ENCODE results near the gene SH3BP1.

SH3BP1 gene

DNA sequence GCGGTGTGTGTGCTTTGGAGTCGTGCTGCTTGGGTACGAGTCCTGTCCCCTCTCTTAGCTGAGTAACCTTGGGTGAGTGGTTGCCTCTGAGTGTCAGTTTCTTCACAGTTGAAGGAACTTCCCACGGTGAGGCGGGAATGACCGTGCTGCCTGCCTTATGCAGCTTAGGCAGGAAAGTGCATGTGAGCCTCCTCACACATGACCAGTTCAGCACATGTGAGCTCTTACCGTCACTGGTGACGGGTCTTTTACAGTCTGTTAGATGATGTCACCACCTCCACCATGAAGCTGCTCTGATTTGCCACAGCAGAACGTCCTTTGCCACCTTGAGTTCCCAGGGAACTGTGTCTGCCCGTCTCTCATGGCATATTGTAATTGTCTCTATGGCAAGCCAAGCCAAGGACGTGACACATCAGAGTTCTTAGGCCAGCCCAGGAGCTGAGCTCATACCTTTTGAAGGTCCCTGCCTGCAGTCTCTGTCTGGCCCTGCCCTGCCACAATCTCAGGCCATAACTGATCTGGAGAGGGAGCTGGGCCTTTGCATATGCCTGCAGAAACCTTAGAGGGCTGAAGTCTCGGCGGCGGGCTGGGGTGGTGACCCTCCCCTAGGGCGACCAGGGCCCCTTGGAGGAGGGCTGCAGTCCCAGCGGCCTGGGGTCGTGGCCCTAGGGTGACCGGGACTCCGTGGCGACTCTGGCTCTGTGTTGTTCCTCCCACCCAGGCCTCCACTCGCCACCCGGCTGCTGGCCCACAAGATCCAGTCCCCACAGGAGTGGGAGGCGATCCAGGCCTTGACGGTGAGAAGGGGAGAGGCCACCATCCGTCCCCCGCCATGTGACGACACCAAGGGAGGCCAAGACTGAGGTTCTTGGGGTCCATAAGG lies 23.0 kb upstream of the SH3BP1 start:
- no peak for DNase-seq

DNA sequence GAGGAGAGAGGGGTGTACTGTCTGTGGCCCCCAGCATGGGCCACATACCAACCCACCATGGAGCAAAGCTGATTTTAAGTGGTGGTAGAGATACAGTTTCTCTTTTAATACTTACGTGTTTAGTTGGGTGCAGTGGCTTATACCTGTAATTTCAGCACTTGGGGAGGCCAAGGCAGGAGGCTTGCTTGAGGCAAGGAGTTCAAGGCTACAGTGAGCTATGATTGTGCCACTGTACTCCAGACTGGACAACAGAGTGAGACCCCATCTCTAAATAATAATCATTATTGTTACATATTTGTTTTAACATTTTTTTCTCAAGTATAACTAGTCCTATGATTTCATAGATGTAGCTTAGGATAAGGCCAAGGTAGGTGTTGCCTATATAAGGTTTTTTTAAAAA lies 22.0 kb upstream of the SH3BP1 start:
- no peak for DNase-seq

DNA sequence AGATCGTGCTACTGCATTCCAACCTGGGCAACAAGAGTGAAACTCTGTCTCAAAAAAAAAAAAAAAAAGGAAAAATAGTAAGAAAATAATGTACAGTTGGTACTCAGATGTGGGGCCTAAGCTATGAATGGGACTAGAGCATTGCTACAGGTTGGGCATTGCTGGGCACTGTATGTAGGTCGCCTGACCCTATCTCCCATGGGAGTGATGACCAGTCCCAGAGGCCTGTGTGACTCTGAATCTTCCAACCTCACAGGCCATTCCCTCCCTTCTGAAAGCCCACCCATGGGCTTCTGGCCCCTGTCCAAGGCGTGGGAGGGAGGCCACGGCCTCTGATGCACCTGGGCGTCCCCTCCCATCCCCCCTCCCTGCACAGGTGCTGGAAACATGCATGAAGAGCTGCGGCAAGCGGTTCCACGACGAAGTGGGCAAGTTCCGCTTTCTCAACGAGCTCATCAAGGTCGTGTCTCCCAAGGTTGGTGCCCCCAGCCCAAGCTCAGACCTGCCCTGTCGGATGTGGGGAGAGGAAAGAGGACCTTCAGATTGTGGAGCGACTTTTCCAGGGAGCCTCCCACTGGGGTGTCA lies 21.3 kb upstream of the SH3BP1 start:
- DNase-seq, result no peak

DNA sequence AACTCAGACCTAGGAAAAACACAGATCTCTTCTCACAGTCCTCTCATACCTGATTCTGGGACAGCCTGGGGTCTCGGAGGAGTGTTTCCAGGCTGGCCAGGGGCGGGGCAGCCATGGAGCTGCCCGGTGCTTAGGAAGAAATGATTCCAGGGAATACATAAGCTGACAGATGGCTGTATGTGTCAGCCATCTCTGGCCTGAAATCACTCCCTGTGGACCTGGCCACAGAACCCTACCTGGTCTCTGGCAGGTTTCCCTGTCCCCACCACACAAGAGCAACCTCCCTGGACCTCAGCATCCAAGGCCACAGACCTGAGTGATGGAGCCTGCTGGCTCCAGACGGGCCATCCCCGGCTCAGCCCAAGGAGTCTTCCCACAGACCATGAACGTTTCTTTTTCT lies 20.8 kb upstream of the SH3BP1 start:
- DNase-seq, result no peak

DNA sequence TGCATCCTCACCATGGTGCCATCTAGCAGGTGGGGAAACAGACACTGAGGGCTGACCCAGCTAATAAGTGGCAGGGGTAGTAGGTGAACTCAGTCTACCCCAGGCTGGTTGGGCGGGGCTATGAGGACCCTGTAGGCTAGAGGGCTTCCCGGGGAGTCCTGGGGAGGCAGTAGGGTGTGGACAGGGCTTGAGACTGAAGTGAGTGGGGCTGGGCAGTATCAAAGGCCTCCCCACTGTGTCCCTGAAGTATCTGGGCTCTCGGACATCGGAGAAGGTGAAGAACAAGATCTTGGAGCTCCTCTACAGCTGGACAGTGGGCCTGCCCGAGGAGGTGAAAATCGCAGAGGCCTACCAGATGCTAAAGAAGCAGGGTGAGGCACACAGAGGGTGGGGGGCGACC lies 19.5 kb upstream of the SH3BP1 start:
- no peak for DNase-seq

DNA sequence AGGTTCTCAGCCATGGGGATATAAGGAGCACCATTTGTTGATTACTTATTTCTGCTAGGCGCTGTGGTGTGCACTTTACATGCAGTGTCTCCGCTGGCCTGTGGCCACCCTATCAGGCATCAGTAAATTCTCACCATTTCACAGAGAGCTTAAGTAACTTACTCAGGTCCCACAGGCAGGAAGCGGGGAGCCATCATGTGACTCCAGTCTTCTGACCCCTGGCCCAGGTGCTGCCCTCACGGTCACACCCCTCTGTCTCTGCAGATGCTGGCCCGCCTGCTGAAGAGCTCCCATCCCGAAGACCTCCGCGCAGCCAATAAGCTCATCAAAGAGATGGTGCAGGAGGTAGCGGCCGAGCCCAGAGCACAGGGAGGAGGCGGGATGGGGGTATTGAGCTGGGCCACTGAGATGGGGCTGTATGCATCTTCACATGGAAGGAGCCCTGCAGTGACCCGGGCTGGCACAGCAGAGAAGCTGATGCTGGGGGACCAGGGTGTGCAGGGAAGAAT lies 18.1 kb upstream of the SH3BP1 start:
- DNase-seq, result no peak

DNA sequence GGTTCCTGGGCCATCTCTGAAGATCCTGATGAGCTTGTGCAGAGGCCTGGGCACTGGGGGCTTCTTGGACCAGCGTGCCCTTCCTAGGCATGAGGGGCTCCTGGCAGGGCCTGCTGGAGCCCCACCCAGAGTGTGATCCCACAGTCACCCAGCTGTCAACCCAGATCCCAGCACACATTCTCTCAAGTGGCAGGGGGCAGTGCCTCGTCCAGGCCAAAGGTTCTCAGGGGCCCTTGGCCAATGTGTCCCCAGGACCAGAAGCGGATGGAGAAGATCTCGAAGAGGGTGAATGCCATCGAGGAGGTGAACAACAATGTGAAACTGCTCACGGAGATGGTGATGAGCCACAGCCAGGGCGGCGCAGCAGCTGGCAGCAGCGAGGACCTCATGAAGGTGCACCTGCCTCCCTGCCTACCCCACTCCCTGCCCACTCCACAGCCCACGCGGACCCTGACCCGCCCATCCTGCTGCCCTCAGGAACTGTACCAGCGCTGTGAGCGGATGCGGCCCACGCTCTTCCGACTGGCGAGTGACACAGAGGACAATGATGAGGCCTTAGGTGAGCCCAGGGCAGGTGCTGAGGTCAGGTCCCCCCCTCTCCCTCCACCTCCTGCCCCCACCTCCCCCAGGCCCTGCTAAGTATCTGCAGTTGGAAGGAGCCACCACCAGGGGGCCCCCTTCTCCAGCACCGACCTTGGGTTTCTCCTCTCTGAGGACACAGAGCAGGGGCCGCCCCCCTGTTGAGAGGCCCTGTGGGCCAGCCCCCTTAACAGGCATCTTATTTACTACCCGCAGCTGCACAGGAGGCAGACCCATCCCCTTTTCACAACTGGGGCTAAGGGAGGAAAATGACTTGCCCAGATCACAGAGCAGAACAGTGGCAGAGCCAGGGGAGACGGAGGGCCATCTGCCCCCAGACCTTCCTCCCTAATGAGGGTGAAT lies 16.1 kb upstream of the SH3BP1 start:
- peak; percentile 76 to 85 for DNase-seq

DNA sequence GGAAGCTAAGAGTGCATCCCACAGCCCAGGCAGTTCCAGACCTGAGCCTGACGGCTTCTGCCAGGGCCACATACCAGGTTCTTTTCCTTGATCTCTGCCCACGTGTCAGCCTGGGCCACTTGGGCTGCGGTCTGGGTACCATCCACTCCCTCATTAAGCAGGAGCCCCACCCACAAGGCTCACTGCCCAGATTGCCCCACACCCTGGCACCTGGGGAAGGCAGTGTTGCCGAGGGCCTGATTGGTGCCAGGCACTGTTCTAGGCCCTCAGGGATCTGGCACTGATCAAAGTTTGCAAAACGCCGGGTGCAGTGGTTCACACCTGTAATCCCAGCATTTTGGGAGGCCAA lies 15.5 kb upstream of the SH3BP1 start:
- no peak for DNase-seq

DNA sequence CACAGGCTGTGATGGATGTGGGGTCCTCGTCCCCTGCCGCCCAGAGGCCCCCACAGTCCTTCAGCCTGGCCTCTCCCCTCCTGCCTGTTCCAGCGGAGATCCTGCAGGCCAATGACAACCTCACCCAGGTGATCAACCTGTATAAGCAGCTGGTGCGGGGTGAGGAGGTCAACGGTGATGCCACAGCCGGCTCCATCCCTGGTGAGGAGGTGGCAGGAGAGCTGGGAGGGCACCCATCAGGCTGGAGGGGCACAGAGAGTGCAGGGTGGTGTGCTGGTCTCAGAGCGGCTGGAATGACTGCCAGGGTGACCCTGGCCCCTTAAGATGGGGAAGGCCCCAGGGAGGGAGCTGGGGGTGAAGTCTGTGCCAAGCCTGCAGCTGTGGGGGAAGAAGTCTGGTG lies 14.6 kb upstream of the SH3BP1 start:
- no peak for DNase-seq

DNA sequence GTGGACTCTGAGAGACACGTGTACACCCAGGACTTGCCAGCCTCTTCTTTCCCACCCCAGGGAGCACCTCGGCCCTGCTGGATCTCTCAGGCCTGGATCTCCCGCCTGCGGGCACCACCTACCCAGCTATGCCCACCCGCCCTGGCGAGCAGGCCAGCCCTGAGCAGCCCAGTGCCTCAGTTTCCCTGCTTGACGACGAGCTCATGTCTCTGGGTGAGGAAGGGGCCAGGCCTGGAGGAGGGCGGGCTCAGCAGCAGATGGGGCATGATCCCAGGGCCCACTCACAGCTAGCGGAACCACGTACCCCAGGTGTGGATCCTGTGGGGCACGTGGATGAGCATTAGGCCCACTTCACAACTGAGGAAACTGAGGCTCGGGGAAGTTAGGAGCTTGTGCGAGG lies 13.7 kb upstream of the SH3BP1 start:
- DNase-seq, result no peak

DNA sequence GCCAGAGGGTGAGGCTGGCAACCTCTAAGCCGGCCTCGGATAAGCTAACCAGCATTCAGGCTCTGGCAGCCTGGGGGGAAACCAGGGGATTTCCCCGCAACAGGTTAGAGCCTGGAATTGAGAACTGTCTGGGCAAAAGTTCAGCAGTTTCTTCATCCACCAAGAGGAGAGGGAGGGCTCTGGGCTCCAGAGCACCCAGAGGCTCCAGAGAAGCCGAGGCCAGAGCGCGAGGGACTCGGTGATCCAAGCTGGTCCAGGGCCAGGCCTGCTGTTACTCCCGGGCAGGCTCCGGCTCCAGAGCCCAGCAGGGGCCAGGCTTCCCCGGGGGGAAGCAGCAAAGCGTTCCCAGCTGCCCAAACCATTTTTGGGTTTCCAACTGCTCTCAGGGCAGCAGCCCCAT lies 13.3 kb upstream of the SH3BP1 start:
- DNase-seq, result no peak

DNA sequence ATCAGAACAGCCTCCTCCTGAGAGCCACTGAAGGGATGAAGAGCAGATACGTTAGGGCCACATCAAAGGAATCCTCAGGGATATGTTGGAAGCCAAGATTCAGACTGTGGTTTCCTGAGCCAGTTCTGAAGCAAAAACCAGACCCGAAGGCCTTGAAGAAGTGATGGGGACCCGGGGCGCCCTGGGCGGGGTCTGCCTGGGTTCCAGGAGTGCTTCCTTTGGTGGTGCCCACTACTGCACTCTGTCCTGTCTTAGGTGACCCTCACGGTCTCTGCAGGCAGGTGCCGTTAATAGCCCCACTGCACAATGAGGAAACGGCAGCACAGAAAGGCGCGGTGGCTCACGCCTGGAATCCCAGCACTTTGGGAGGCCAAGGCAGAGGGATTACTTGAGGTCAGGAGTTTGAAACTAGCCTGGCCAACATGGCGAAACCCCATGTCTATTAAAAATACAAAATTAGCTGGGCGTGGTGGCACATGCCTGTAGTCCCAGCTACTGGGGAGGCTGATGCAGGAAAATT lies 12.9 kb upstream of the SH3BP1 start:
- DNase-seq, result no peak

DNA sequence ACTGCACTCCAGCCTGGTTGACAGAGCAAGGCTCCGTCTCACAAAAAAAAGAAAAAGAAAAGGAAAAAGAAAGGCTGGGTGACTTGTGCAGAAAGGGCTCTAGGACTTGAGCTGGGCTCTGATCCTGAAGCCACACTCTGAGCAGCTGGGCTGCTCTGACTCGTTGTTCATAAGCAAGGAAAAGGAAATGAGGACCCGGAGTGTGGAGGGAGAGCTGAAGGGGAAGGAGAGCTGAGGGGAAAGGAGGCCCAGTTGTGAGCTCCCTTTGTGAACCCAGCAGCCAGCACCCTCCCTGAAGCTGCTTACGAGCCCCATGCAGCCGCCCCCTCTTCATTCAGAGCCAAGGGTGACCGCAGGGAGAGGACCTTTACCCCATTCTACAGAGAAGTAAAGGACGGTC lies 12.3 kb upstream of the SH3BP1 start:
- no peak for DNase-seq

DNA sequence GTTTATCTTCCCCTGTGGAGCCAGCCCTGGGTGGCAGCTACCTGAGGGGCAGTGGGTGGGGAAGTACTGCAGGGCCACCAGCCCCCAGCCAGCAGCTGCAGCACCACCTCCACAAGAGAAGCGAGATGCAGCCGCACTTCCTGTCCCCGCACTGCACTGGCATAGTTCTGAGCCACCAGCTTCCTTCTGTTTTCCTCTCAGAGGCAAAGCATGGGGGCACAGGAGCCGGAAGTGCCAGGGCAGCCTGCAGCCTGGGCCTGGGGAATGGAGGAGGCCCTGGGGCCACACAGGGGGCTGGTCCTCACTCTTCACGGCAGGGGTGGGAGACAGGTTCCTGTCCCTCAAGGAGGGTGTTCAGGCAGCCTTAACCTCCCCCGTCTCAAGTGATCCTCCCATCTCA lies 11.9 kb upstream of the SH3BP1 start:
- peak; percentile 54 to 67 for DNase-seq

DNA sequence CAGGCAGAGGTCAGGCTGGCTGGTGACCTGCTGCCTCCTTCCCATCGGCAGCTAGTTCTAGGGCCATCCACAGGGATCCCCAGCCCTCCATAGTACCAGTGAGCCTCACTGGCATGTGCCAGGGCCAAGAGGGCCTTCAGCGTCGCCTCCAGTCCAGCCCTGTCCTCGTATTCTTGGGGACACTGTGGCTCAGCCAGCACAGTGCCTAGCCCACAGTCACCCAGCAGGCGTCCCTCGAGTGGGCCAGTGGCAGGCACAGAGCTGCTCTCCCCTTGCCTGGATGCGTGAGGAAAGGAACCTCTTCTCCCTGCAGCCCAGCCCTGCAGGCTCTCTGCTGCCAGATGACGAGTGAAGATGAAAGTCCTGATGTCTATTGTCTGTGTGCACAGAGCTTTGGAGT lies 10.6 kb upstream of the SH3BP1 start:
- no peak for DNase-seq

DNA sequence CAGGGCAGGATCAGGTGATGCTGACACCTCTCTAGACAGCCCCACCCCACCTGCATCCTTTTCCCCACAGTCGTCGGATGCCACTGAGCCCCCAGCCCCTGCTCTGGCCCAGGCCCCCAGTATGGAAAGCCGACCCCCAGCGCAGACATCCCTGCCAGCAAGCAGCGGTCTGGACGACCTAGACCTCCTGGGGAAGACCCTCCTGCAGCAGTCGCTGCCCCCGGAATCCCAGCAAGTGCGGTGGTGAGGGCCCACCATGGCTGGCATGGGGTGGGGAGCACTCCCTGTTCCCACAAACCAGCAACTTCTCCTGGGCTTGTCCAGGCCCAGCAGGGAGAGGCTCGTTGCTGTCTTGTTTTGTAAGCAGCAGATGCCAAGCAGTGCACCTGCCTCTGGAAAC lies 9.5 kb upstream of the SH3BP1 start:
- DNase-seq, result no peak

DNA sequence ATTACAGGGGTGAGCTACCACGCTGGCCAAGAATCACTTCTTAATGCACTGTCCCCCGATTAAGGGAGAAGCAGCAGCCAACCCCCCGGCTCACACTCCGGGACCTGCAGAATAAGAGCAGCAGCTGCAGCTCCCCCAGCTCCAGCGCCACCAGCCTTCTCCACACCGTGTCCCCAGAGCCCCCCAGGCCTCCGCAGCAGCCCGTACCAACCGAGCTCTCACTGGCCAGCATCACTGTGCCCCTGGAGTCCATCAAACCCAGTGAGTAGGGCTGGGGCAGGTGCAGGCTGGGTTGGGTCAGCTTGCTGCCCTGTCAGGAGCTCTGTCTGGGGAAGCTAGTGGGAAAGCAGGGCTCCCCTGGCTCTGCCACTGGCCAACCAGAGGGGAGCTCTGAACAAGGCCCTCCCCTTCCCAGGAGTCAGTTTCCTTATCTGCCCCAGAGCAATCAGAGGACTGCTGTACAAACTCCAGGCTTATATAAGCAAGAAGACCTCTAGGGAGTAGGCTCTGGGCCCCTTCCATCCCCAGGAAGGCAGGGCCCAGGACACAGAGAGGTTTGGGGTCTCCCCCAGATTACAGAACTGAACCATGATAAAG lies 8.5 kb upstream of the SH3BP1 start:
- DNase-seq, result no peak

DNA sequence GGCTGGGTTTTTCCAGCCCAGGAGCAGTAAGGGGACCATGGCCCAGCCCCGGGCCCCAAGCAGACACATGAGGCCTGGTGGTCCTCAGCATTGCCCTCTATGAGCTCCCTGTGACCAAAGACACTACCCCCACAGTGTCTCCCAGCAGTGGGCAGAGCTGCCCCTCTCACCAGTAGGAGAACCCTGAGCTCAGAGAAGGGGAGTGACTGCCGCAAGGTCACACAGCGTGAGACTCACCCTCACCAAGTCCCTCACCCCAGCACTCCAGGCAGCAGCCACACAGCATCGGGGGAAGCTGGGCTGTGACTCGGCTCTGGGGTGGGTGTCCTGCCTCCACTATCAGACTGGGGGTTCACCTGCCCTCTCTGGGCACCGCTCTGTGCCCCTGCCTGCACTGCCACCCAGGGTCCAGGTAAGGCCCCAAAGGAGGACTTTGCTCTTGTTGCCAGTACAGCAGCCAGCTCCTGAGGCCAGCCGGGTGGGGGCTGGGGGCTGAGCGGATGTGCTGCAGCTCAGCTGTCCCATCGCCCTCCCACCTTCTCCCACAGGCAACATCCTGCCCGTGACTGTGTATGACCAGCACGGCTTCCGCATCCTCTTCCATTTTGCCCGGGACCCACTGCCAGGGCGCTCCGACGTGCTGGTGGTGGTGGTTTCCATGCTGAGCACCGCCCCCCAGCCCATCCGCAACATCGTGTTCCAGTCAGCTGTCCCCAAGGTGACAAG lies 7.9 kb upstream of the SH3BP1 start:
- DNase-seq, result peak; percentile 17 to 46

DNA sequence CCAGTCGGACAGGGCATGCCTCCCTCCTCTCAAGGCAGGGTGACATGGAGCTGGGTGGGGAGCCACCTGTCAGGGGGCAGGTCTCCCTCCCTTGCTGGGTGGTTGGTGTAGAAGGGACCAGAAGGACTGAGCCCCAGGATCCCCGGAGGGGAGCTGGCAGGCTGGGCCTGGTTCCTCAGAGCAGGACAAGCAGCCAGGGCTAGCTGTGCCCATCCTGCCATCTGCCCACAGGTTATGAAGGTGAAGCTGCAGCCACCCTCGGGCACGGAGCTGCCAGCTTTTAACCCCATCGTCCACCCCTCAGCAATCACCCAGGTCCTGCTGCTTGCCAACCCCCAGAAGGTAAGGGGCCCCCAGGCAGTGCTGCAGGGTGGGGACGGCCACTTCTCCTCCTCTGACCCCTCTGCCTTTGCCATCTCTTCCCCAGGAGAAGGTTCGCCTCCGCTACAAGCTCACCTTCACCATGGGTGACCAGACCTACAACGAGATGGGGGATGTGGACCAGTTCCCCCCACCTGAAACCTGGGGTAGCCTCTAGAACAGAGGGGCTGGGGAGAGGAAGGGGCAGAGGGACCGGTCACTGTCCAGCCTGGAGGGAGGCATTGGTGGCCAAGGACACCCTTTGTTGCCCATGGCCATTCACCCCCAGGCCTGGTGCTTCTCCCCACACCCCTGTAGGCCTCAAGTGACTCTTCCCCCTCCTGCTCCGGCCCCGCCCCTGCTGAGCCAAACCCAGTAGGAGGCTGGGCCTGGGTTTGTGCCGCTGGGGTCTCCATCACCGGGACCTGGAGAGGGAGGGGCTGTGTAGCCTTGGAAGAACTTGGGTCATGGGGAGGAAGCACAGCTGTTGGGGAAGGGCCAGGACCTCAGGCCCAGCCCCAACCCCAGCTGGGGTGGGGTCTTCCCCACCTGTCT lies 7.0 kb upstream of the SH3BP1 start:
- DNase-seq, result no peak

DNA sequence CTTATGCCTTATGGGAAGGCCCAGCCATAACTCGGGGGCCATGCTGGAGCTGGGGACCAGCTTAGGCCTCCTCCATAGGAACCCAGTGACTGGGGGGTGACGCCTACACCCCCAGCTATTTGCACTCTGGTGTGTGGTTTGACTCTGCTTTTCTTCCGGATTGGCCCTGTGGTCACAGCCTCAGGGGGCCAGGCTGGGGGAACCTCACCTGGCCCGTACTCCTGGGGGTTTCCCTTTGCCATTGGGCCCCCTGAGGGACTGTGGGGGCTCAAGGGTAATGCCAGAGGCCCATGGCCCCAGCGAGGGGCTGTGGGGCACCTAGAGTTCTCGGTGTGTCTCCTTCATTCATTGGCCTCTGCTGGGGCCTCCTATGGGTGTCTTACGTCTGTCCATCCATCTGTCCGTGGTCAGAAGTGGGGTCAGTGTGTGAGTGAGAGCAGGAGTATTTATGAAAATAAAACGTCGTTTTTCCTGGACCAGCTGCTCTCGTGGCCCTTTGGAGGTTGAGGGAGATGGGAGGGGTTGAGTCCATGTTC lies 6.3 kb upstream of the SH3BP1 start:
- peak; percentile 40 to 68 for DNase-seq
